SK-N-SH treated with all-trans-retinoic acid at 6 μM for 48 hours (cell line): Measurements from ENCODE around the gene GNG14.

ENCODE experiments used
- ESRRG ChIP-seq: fragments of 250-450 bp; sonication (Bioruptor Pico); IDR thresholded peaks from 2 replicates; pipeline ENCODE4 v1.6.1; 2021; ENCODE audit warnings: mild to moderate bottlenecking
- PATZ1 ChIP-seq: fragments of 250-450 bp; sonication (Bioruptor Pico); IDR thresholded peaks from 2 replicates; pipeline ENCODE4 v1.8.0; 2020; ENCODE audit warnings: mild to moderate bottlenecking, moderate library complexity, borderline replicate concordance
- POU6F1 ChIP-seq: fragments of 250-450 bp; sonication (Bioruptor Pico); IDR thresholded peaks from 2 replicates; pipeline ENCODE4 v1.8.0; 2021; ENCODE audit warnings: low read depth, mild to moderate bottlenecking, moderate library complexity, borderline replicate concordance
- TOX ChIP-seq: fragments of 250-450 bp; sonication (Bioruptor Pico); IDR thresholded peaks from 2 replicates; pipeline ENCODE4 v1.8.0; 2021; ENCODE audit warnings: mild to moderate bottlenecking, moderate library complexity, borderline replicate concordance
- TF ChIP-seq, protein P1 (sequence below): fragments of 250-450 bp; sonication (Bioruptor Pico); IDR thresholded peaks from 2 replicates; pipeline ENCODE4 v1.5.0; 2020; ENCODE audit warnings: mild to moderate bottlenecking, moderate library complexity

DNA sequence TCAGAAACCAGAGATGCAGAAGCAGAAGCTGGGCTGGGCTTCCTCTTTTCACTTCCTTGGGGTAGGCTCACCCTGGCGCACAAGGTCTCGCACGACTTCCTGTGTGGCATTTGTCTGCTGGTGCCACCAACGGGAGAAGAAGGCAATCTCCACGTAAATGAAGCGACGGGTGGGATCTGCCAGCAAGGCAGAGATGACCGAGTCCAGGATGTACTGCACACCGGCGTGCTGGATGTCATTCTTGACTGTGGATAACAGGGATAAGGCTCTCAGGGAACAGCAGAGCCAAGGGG lies 22.6 kb upstream of the GNG14 start:
- TF ChIP-seq, protein P1, sequence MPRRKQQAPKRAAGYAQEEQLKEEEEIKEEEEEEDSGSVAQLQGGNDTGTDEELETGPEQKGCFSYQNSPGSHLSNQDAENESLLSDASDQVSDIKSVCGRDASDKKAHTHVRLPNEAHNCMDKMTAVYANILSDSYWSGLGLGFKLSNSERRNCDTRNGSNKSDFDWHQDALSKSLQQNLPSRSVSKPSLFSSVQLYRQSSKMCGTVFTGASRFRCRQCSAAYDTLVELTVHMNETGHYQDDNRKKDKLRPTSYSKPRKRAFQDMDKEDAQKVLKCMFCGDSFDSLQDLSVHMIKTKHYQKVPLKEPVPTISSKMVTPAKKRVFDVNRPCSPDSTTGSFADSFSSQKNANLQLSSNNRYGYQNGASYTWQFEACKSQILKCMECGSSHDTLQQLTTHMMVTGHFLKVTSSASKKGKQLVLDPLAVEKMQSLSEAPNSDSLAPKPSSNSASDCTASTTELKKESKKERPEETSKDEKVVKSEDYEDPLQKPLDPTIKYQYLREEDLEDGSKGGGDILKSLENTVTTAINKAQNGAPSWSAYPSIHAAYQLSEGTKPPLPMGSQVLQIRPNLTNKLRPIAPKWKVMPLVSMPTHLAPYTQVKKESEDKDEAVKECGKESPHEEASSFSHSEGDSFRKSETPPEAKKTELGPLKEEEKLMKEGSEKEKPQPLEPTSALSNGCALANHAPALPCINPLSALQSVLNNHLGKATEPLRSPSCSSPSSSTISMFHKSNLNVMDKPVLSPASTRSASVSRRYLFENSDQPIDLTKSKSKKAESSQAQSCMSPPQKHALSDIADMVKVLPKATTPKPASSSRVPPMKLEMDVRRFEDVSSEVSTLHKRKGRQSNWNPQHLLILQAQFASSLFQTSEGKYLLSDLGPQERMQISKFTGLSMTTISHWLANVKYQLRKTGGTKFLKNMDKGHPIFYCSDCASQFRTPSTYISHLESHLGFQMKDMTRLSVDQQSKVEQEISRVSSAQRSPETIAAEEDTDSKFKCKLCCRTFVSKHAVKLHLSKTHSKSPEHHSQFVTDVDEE (CRISPR knock-in tag): no peak
- no peak for TF ChIP-seq TOX (CRISPR knock-in tag)
- no peak for TF ChIP-seq ESRRG
- no peak for TF ChIP-seq PATZ1 (CRISPR knock-in tag)
- no peak for TF ChIP-seq POU6F1
